ENCODE results near the gene MAP9.

- TF ChIP-seq CTCF (IDR thresholded peaks at IDR 0.05) (no peak), POLR2AphosphoS5 (IDR thresholded peaks at IDR 0.05) (no peak), POLR2A (IDR thresholded peaks at IDR 0.05) (no peak), EP300 (IDR thresholded peaks at IDR 0.05) (no peak)
These were observed 45.3 kb downstream of the MAP9 start for GRCh38 chr4:155331478-155331877.
